ENCODE data around the gene P4HA1. TPM values are rescaled to one million over a fixed set of nuclear protein-coding genes. Genes with fewer than 3 reads are reported as not detected.

Gene P4HA1
- total RNA-seq, 1 experiment from 2014 or later: 58.5 TPM

DNA sequence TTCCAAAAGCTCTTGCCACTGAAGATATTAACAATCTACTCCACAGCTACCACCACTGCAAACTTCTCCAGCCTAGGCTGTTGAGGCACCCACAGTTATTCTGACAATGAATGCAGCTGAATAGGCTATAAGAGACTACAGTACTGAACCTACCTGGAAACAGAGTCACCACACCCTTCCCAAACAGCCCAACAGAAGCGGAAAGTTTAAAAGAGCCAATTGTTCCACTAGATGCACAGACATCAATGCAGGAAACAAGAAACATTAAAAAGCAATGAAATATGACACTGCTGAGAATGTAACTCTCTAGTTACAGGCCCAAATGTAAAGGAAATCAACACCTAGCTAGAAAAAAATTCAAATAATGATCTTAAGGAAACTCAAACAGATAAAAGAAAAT is 77.6 kb downstream of the P4HA1 start:
- intact Hi-C loops (cut with micrococcal nuclease; ENCODE audit: unreplicated experiment): no loop called here
- no peak for DNase-seq (ENCODE audit: low read depth, low spot score)
- BruUV-seq (replicated peaks): no TSS peak

DNA sequence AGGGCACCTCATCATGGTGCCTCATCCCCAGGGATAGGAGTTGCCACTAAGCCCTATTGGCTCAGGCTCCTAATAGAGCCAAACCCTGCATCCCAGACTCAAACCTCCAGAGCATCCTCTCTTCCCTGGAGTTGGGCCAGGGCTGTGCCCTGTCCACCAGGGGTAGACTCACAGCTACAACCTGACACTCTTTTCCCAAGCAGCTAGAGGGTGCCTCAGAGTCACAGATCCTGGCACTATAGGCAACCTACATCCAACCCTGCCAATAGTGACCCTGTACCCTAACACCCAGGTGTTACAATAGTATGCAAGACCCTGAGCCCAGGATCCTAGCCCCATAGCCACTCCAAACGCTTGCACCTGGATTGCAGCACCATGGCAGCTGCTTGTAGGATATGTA is 78.0 kb downstream of the P4HA1 start:
- Histone ChIP-seq H3K27me3 (ENCODE audit: control insufficient read depth, insufficient read depth, low read length) (no peaks in the 10 kb centered on the region), H3K4me3 (ENCODE audit: low read depth in 2 of 2, low read length in 2 of 2) (no peak overlapping the region), H3K27ac (ENCODE audit: low read length) (no peak overlapping the region), H3K36me3 (ENCODE audit: control insufficient read depth, insufficient read depth, low read length) (peaks cover 8% of the 10 kb centered on the region), H3K9me3 (ENCODE audit: control insufficient read depth, insufficient read depth, low read depth, low read length) (no peaks in the 10 kb centered on the region), H3K4me1 (ENCODE audit: control insufficient read depth, insufficient read depth, low read length) (no peaks in the 10 kb centered on the region)
- ATAC-seq (no peak; the same call in 1 of the 2 replicates), DNase-seq (ENCODE audit: low read depth, low spot score) (no peak)
- in situ Hi-C loops (cut with HindIII; ENCODE audit: low pct_unique_long_range_greater_than_20kb, low sequenced_read_pairs) (no loop called here), intact Hi-C loops (cut with micrococcal nuclease; ENCODE audit: unreplicated experiment) (no loop called here)
- ChIA-PET CTCF (no interaction called here), POLR2A (interaction anchor here (0.6 kb wide), 1 partner anchor 74 kb away, joined by 3 read pairs; no protein-coding TSS in a partner anchor)
- TF ChIP-seq TCF7L2 (IDR thresholded peaks at IDR 0.05; ENCODE audit: low read depth, low read length): no peak
- no peak for TF ChIP-seq SIN3A (IDR thresholded peaks at IDR 0.05; ENCODE audit: borderline replicate concordance, insufficient read depth, low read depth, low read length)
- TF ChIP-seq POLR2AphosphoS5 (IDR thresholded peaks at IDR 0.05; ENCODE audit: low read depth, low read length): no peak
- TF ChIP-seq, protein P1, sequence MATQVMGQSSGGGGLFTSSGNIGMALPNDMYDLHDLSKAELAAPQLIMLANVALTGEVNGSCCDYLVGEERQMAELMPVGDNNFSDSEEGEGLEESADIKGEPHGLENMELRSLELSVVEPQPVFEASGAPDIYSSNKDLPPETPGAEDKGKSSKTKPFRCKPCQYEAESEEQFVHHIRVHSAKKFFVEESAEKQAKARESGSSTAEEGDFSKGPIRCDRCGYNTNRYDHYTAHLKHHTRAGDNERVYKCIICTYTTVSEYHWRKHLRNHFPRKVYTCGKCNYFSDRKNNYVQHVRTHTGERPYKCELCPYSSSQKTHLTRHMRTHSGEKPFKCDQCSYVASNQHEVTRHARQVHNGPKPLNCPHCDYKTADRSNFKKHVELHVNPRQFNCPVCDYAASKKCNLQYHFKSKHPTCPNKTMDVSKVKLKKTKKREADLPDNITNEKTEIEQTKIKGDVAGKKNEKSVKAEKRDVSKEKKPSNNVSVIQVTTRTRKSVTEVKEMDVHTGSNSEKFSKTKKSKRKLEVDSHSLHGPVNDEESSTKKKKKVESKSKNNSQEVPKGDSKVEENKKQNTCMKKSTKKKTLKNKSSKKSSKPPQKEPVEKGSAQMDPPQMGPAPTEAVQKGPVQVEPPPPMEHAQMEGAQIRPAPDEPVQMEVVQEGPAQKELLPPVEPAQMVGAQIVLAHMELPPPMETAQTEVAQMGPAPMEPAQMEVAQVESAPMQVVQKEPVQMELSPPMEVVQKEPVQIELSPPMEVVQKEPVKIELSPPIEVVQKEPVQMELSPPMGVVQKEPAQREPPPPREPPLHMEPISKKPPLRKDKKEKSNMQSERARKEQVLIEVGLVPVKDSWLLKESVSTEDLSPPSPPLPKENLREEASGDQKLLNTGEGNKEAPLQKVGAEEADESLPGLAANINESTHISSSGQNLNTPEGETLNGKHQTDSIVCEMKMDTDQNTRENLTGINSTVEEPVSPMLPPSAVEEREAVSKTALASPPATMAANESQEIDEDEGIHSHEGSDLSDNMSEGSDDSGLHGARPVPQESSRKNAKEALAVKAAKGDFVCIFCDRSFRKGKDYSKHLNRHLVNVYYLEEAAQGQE (IDR thresholded peaks at IDR 0.05; ENCODE audit: insufficient read depth in 1 of 2, low read depth in 2 of 2, low read length in 1 of 2): no peak
- TF ChIP-seq, protein P2, sequence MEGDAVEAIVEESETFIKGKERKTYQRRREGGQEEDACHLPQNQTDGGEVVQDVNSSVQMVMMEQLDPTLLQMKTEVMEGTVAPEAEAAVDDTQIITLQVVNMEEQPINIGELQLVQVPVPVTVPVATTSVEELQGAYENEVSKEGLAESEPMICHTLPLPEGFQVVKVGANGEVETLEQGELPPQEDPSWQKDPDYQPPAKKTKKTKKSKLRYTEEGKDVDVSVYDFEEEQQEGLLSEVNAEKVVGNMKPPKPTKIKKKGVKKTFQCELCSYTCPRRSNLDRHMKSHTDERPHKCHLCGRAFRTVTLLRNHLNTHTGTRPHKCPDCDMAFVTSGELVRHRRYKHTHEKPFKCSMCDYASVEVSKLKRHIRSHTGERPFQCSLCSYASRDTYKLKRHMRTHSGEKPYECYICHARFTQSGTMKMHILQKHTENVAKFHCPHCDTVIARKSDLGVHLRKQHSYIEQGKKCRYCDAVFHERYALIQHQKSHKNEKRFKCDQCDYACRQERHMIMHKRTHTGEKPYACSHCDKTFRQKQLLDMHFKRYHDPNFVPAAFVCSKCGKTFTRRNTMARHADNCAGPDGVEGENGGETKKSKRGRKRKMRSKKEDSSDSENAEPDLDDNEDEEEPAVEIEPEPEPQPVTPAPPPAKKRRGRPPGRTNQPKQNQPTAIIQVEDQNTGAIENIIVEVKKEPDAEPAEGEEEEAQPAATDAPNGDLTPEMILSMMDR (IDR thresholded peaks at IDR 0.05): no peak
- BruUV-seq (replicated peaks): no TSS peak

More for the DNA sequence above, 77.6 kb downstream of the P4HA1 start:
- TF ChIP-seq, protein P2 (IDR thresholded peaks at IDR 0.05): no peak
- TF ChIP-seq POLR2AphosphoS5 (IDR thresholded peaks at IDR 0.05; ENCODE audit: low read depth, low read length): no peak
- POLR2A ChIA-PET: no interaction called here
- peaks cover 4% of the 10 kb centered on the region; the same call in 1 of the 2 replicates for H3K36me3 ChIP-seq (ENCODE audit: control insufficient read depth, insufficient read depth, low read length)
- no peak overlapping the region for H3K4me3 ChIP-seq (ENCODE audit: low read depth in 2 of 2, low read length in 2 of 2)
- H3K27me3 ChIP-seq (ENCODE audit: control insufficient read depth, insufficient read depth, low read length): no peaks in the 10 kb centered on the region
- H3K4me1 ChIP-seq (ENCODE audit: control insufficient read depth, insufficient read depth, low read length): no peaks in the 10 kb centered on the region
- in situ Hi-C loops (cut with HindIII; ENCODE audit: low pct_unique_long_range_greater_than_20kb, low sequenced_read_pairs): no loop called here
- H3K9me3 ChIP-seq (ENCODE audit: control insufficient read depth, insufficient read depth, low read depth, low read length): no peaks in the 10 kb centered on the region
- ATAC-seq: no peak
- H3K27ac ChIP-seq (ENCODE audit: low read length): no peak overlapping the region
- CTCF ChIA-PET: no interaction called here
